HL-60 (cell line): ENCODE data around the gene C7orf25.

Experiments
- DNase-seq, 2 experiments: peaks; one replicate each; pipeline ENCODE4 v3.0.0-alpha.2; 2010 to 2020; ENCODE audit warnings: low read depth in 1 of 2, low spot score in 1 of 2
- H3K27ac ChIP-seq: fragments of 250-450 bp; sonication (Bioruptor Pico); replicated peaks from 2 replicates; pipeline ENCODE4 v1.5.1; 2020; ENCODE audit warnings: mild to moderate bottlenecking, moderate library complexity
- H3K27me3 ChIP-seq: fragments of 250-450 bp; sonication (Bioruptor Pico); 2 replicates; pipeline ENCODE4 v1.5.1; 2021; ENCODE audit warnings: mild to moderate bottlenecking, moderate library complexity; ENCODE audit not compliant: insufficient read depth, poor library complexity, severe bottlenecking
- H3K4me3 ChIP-seq: replicated peaks from 2 replicates; pipeline ENCODE4 v1.5.1; 2011; ENCODE audit warnings: mild to moderate bottlenecking, control low read depth, low read length; ENCODE audit not compliant: insufficient read depth
- CTCF ChIP-seq: IDR thresholded peaks from one replicate; pipeline ENCODE4 v1.5.1; 2011; ENCODE audit warnings: low read length, control low read depth, inconsistent platforms; ENCODE audit not compliant: insufficient read depth
- GABPA ChIP-seq: IDR thresholded peaks from 2 replicates; pipeline ENCODE4 v1.6.1; 2012; ENCODE audit warnings: low read depth
- POLR2AphosphoS5 ChIP-seq: IDR thresholded peaks from 2 replicates; pipeline ENCODE4 v1.6.1; 2012; ENCODE audit warnings: low read depth
- REST ChIP-seq: IDR thresholded peaks from 2 replicates; pipeline ENCODE4 v1.6.1; 2012; ENCODE audit warnings: low read depth; ENCODE audit not compliant: insufficient replicate concordance
- SPI1 ChIP-seq: IDR thresholded peaks from 2 replicates; pipeline ENCODE4 v1.6.1; 2012; ENCODE audit warnings: low read depth, mild to moderate bottlenecking, borderline replicate concordance

Gene C7orf25

GRCh38 chr7:42934291-42934690 lies 22.4 kb upstream of the C7orf25 start:
- Histone ChIP-seq H3K27me3 (no peaks in the 10 kb centered on the region), H3K4me3 (no peak overlapping the region), H3K27ac (no peak overlapping the region)
- TF ChIP-seq REST (no peak), GABPA (no peak), SPI1 (no peak), CTCF (no peak), POLR2AphosphoS5 (no peak)
- DNase-seq: no peak

GRCh38 chr7:42932811-42933591 lies 21.1 kb upstream of the C7orf25 start:
- TF ChIP-seq POLR2AphosphoS5: no peak
- TF ChIP-seq REST: no peak
- no peak for TF ChIP-seq SPI1
- no peak for TF ChIP-seq CTCF
- TF ChIP-seq GABPA: no peak
- no peak for DNase-seq
- no peaks in the 10 kb centered on the region for H3K27me3 ChIP-seq
- peak overlapping the region; percentile 88 for H3K27ac ChIP-seq
- peak overlapping the region; percentile 92 for H3K4me3 ChIP-seq

- peak within 1 kb of the TSS; percentile 92 for H3K4me3 ChIP-seq
- DNase-seq: peak; percentile 93 to 98
- no peaks in the 10 kb centered on the region for H3K27me3 ChIP-seq
- TF ChIP-seq GABPA (no peak), SPI1 (no peak), REST (peak; percentile 72), CTCF (no peak), POLR2AphosphoS5 (peak; percentile 86)
- H3K27ac ChIP-seq: peak within 1 kb of the TSS; percentile 88
These were observed 20.2 kb upstream of the C7orf25 start, which contains the start of the genes MRPL32 and PSMA2 for GRCh38 chr7:42931834-42932651. Gene MRPL32 (plus strand): TSS chr7:42932376. CDS start chr7:42932387, 11 bp downstream. Gene PSMA2 (minus strand): TSS chr7:42932174. CDS start chr7:42932158, 16 bp downstream.
